ENCODE data around the gene STAT5A. TPM values are rescaled to one million over a fixed set of nuclear protein-coding genes. Genes with fewer than 3 reads are reported as not detected.
"Not testable (repeated sequence)": the region's sequence is repeated elsewhere in the genome, so short reads cannot be mapped to it uniquely, and the experiment has no call there.

Gene STAT5A
- total RNA-seq, 1 donor from 2014 or later: 21.9 TPM

DNA sequence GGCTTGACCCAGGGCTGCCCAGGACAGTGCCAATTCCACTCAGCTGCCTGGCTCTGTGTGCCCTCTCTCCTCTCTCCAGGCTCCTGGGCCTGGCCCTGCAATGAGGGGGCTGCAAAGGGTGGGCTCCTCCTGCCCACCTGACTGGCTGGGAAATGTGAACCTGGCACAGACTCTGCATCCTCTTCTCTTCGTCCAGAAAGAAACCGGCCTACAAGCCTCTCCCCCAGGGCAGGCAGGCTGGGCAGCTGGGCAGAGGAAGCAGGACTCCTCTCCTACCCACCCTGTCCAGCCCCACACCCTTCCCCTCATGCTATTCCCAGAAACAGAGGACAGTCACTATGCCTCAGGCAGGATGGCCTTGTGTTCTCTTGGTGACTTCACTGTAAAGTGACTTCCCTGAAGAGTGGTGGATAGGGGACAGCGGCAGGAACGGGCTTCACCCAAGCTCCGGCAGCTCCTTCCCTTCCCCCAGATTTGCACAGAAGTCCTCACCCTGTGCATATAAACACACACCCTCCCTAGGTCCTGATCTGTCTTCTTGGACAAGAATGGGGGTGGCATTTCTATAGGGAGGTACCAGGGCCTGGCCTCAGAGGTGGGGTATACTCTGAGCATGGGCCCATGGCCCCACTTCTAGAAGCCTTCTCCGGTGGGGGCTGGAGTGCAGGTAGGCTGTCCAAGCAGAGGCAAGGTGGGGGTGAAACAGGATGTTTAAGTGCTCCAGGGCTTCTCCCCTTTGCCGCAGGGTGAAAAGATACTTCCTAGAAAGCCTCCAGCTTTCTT lies 4.9 kb upstream of the STAT5A start:
- DNase-seq (ENCODE audit: extremely low read depth, low read depth, low spot score): no peak

DNA sequence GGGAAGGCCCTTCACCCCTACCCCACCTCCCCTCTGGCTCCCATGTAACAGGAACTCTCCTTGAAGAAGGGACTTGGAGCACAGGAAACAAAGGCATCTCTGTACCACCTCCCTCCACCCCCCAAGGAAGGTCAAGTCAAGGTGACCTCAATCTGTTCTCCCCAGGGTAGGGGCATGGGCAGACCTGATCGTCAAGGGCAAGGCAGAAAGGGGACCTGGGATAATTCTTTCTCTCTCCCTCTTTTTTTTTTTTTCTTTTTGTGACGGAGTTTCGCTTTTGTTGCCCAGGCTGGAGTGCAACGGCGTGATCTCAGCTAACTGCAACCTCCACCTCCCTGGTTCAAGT lies 4.3 kb upstream of the STAT5A start:
- DNase-seq (ENCODE audit: extremely low read depth, low read depth, low spot score): no peak

DNA sequence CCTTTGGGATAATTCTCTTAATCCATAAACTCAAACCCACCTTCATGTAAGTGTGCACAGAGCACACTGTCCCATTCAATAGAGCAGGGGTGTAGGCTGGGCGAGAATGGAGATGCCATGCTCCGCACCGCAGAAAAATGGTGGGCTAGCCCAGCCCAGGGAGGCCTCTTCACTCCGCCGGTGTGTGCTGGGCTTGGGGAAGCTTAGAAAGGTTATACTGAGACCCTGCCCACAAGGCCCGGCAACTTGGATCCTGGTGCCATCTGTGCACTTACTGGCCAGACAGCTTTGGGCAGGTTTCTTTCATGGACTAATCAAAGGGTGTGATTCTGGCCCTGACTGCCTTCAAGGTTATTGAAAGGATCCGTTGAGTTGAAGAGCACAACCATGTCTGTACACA lies 3.7 kb upstream of the STAT5A start:
- no peak for DNase-seq (ENCODE audit: extremely low read depth, low read depth, low spot score)

- no peak for DNase-seq (ENCODE audit: extremely low read depth, low read depth, low spot score)
Measured at GRCh38 chr17:42285346-42286050, 2.8 kb upstream of the STAT5A start.

- no peak for DNase-seq (ENCODE audit: extremely low read depth, low read depth, low spot score)
Measured at GRCh38 chr17:42286411-42287221, 1.7 kb upstream of the STAT5A start.

GRCh38 chr17:42287305-42287976 lies 857 bp upstream of the STAT5A start:
- DNase-seq (ENCODE audit: extremely low read depth, low read depth, low spot score): no peak

- no peak for DNase-seq (ENCODE audit: extremely low read depth, low read depth, low spot score)
Measured at GRCh38 chr17:42288803-42289610, 709 bp downstream of the STAT5A start.

- DNase-seq (ENCODE audit: extremely low read depth, low read depth, low spot score): no peak
Measured at GRCh38 chr17:42289611-42290181, 1.4 kb downstream of the STAT5A start.

DNA sequence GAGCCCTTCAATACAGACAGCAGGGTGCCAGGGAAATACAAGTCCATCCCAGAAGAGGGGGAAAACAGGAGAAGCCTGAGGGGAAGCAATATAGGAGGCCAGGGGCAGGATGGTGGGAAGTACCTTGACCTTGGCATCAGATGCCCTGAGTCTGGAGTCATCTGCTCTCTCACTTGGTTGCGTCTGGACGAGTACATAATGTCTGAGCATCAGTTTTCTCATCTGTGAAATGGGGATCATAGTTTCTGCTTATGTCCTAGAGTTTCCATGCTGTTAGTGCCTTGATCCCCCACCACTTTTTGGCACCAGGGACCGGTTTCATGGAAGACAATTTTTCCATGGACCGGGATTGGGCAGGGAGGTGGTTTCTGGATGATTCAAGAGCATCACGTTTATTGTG lies 2.3 kb downstream of the STAT5A start:
- DNase-seq (ENCODE audit: extremely low read depth, low read depth, low spot score): no peak

GRCh38 chr17:42291129-42291528 lies 2.8 kb downstream of the STAT5A start:
- no peak for DNase-seq (ENCODE audit: extremely low read depth, low read depth, low spot score)

- no peak for DNase-seq (ENCODE audit: extremely low read depth, low read depth, low spot score)
Measured at GRCh38 chr17:42294469-42295398, 6.4 kb downstream of the STAT5A start.

- no peak for DNase-seq (ENCODE audit: extremely low read depth, low read depth, low spot score)
Measured at GRCh38 chr17:42296012-42296411, 7.7 kb downstream of the STAT5A start.

DNA sequence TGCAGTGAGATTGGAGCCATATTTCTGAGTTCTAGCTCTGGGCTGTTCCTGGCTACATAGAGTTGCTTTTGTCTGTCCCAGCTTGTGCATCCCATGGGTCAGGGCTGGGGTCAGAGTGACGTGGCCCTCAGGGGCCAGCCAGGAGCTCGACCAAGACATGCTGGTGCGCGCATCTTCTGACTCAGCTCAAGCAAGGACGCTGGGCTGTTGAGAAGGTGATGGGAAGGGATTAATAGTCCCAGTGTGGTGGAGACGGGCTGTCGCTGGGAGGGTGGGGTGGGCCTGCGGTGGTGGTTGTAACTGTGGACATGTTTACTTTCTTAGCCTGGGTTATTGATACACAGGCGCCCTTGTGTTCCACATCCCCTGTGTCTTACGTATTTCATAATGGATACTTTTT lies 9.5 kb downstream of the STAT5A start:
- DNase-seq (ENCODE audit: extremely low read depth, low read depth, low spot score): not testable (repeated sequence)

DNA sequence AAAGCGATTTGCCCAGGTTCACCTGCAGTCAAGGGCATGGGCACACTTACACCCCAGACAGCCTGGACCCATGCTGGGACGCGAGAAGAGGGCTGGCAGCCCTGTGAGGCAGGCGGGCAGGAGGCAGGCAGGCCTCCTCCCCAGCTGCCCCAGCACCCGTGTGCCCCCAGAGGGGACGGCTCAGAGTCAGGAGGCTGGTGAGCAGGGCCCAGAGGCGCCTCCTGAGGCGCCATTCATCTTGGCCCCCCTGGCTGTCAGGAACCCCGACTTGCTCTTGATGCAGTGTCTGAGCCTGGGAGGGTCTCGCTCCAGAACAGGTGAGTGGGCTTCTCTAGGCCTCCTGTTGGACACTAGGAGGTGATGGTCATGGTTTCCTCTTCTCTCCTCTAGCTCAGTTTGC lies 11.1 kb downstream of the STAT5A start:
- DNase-seq (ENCODE audit: extremely low read depth, low read depth, low spot score): not testable (repeated sequence)

DNA sequence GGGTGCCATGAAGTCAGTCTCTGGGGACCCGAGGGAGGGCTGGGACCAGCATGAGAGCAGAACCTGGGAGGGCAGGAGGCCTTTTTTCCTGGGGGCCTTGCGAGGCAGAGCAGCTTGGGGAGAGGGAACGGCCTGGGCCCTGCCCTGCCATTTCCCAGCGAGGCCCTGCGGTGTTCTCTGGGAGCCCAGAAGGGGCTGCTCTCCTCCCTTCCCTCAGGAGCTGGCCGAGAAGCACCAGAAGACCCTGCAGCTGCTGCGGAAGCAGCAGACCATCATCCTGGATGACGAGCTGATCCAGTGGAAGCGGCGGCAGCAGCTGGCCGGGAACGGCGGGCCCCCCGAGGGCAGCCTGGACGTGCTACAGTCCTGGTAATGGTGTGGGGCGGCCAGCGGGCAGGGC lies 11.6 kb downstream of the STAT5A start:
- DNase-seq (ENCODE audit: extremely low read depth, low read depth, low spot score): not testable (repeated sequence)

DNA sequence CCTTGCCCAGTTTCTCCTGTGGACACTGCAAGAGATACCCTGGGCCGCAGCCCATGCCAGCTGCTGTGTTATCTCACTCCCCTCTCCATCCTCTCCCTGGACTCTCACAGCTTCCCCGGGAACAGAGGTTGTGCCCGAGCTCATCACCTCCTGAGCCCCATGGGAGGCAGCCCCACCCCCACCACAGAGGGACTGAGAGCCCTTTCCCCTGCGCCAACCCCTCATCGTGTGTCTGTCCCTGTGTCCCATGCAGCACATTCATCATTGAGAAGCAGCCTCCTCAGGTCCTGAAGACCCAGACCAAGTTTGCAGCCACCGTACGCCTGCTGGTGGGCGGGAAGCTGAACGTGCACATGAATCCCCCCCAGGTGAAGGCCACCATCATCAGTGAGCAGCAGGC lies 12.7 kb downstream of the STAT5A start:
- no peak for DNase-seq (ENCODE audit: extremely low read depth, low read depth, low spot score)

DNA sequence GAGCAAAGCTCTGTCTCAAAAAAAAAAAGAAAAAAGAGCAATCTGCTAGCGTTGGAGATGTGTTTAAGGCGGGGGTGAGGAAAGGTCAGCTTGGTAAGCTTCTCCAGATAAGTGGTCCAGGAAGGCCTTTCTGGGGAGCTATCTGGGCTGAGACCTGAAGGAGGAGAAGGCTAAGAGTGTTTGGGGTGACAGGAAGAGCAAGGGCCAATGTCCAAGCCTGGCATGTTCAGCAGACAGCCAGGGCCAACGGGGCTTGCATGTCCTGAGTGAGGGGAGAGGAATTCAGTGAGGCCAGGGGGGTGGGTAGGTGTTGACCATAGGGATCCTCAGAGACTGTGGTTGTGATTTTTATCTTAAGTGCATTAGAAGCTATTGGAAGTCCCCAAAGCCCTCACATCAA lies 15.4 kb downstream of the STAT5A start:
- DNase-seq (ENCODE audit: extremely low read depth, low read depth, low spot score): no peak

DNA sequence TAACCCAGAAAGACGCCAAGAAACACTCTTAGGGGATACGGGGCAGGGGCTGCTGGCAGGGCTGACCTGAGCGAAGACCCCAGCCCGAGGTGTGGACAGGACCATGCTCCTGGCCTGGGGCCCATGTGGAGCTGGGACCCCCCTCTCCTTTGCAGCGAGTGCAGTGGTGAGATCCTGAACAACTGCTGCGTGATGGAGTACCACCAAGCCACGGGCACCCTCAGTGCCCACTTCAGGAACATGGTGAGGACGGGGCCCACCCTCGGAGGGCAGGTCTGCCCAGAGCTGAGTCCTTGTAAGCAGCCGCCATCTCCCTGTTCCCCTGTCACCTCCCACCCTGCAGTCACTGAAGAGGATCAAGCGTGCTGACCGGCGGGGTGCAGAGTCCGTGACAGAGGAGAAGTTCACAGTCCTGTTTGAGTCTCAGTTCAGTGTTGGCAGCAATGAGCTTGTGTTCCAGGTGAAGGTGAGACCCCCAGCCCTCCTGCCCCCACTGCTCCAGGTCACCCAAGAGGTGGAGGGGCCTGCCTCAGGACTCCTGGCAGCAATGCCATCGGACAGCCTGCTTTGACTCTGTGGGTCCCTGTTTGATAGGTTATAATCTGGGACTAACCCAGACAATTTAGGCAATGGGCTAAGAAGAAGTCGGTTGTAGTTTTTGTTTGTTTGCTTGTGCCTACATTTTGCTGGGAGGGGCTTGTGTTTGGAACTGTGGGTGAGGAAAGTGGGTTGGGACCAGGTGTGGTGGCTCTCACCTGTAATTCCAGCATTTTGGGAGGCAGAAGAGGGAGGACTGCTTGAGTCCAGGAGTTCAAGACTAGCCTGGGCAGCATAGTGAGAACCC lies 16.1 kb downstream of the STAT5A start:
- no peak for DNase-seq (ENCODE audit: extremely low read depth, low read depth, low spot score)
